Measurements from ENCODE around the gene OSTM1. TPM values are rescaled to one million over a fixed set of nuclear protein-coding genes. Genes with fewer than 3 reads are reported as not detected.
A peak's percentile ranks its signal among the peaks of the same experiment; 100 is the strongest.

OSTM1 gene
- total and polyA plus RNA-seq, 9 of the 15 experiments (the other 6 are each of a cell fraction or from before 2014, with no cell fraction given): 5.6 to 29.5 (median 16.3) TPM

DNA sequence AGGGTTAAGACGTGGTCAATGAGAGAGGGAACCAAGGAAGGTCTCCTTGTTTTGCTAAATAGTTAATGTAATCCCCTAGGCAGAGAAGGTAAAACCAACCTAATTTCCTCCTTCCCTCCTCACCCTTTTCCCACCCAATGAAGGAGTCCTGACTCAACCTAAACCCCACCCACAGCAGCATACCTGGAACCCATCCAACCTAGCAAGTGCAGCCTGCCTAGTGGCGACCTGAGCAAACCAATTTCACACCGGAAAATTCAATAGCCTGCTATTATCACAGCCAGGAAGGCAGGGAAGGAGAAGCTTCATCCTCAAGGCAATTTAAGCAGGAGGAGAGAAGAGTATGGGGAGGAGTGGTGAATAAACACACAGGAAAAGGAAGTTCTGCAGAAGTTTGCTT, 46.9 kb downstream of the OSTM1 start:
- DNase-seq (ENCODE audit: extremely low read depth in 1 of 4, low spot score in 3 of 4) (peak in 2 of 4 experiments; percentile 15 to 31), FAIRE-seq (peak; percentile 44), ATAC-seq (peak; percentile 79)
- Histone ChIP-seq H3K4me2 (ENCODE audit: insufficient read depth, low read length) (no peak overlapping the region), H2AFZ (ENCODE audit: low read depth, low read length) (no peak overlapping the region), H3K9me1 (ENCODE audit: control insufficient read depth, insufficient read depth, low read length) (no peaks in the 10 kb centered on the region), H4K20me1 (replicated peaks; ENCODE audit: control insufficient read depth, insufficient read depth, low read length) (no peaks in the 10 kb centered on the region), H3K9me3 (replicated peaks; ENCODE audit: control insufficient read depth, insufficient read depth, low read depth, low read length) (no peaks in the 10 kb centered on the region), H3K9ac (ENCODE audit: insufficient read depth in 1 of 2, low read depth in 2 of 2, low read length in 2 of 2) (no peak overlapping the region), H3K4me1 (replicated peaks in 1 of 2; ENCODE audit: control insufficient read depth in 2 of 2, insufficient read depth in 2 of 2, low read length in 2 of 2) (peaks cover 0 to 3% of the 10 kb centered on the region in 2 experiments; a peak in 1 of 5 replicates), H3K27me3 (ENCODE audit: control insufficient read depth in 2 of 2, insufficient read depth in 2 of 2, low read length in 2 of 2) (no peaks in the 10 kb centered on the region), H3K4me3 (no peak overlapping the region), H3K79me2 (ENCODE audit: control insufficient read depth, insufficient read depth, low read length) (no peaks in the 10 kb centered on the region), H3K27ac (ENCODE audit: extremely low read depth, low read depth, low read length) (no peak overlapping the region), H3K36me3 (ENCODE audit: control insufficient read depth, insufficient read depth, low read length) (no peaks in the 10 kb centered on the region)
- POLR2A ChIA-PET: interaction anchor here (0.8 to 1.7 kb wide), 2 partner anchors 9 to 10 kb away, joined by 3 to 7 read pairs; no protein-coding TSS in a partner anchor
- intact Hi-C loops (cut with micrococcal nuclease) (no loop called here), in situ Hi-C loops (cut with MboI) (no loop called here)
- TF ChIP-seq NFIC (IDR thresholded peaks at IDR 0.05) (peak; percentile 83), BHLHE40 (IDR thresholded peaks at IDR 0.05; ENCODE audit: low read length) (peak; percentile 58), SAFB2 (IDR thresholded peaks at IDR 0.05; ENCODE audit: borderline replicate concordance, low read depth, low read length, severe bottlenecking) (no peak), KDM1A (IDR thresholded peaks at IDR 0.05) (no peak), TEAD2 (tag; IDR thresholded peaks at IDR 0.05) (no peak), RBM39 (optimal IDR thresholded peaks at IDR 0.05; ENCODE audit: low read depth, low read length) (no peak), KAT7 (CRISPR knock-in tag; IDR thresholded peaks at IDR 0.05; ENCODE audit: borderline replicate concordance) (no peak), DACH1 (IDR thresholded peaks at IDR 0.05; ENCODE audit: partially characterized antibody) (no peak)
- TF ChIP-seq, protein P1, sequence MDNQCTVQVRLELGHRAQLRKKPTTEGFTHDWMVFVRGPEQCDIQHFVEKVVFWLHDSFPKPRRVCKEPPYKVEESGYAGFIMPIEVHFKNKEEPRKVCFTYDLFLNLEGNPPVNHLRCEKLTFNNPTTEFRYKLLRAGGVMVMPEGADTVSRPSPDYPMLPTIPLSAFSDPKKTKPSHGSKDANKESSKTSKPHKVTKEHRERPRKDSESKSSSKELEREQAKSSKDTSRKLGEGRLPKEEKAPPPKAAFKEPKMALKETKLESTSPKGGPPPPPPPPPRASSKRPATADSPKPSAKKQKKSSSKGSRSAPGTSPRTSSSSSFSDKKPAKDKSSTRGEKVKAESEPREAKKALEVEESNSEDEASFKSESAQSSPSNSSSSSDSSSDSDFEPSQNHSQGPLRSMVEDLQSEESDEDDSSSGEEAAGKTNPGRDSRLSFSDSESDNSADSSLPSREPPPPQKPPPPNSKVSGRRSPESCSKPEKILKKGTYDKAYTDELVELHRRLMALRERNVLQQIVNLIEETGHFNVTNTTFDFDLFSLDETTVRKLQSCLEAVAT (IDR thresholded peaks at IDR 0.05): peak in 1 of 2 experiments; percentile 26; a peak in 1 of 4 replicates
- CTCF ChIA-PET (ENCODE audit: low intra/inter-chr PET ratio): no interaction called here
- 2% methylated on average over 3 of the region's 3 CpGs for WGBS (ENCODE audit: insufficient coverage, low coverage, missing lambda C conversion rate)
- BruUV-seq (replicated peaks): no TSS peak

Data from K562 (cell line).